GM23338 (cell line): ENCODE results near the gene PDE10A. TPM values are rescaled to one million over a fixed set of nuclear protein-coding genes. Genes with fewer than 3 reads are reported as not detected.

Experiments
- ATAC-seq: fragments of 200-7000 bp; cut with Tn5 transposase; 3 replicates; pipeline ENCODE4 v1.9.1; 2020
- DNase-seq: peaks from one replicate; pipeline ENCODE4 v3.0.0-alpha.2; 2015; ENCODE audit warnings: low spot score
- H2AFZ ChIP-seq: fragments of 200-600 bp; sonication (generic); 2 replicates; pipeline ENCODE4 v1.8.0; 2016; ENCODE audit warnings: antibody characterized with exemption, mild to moderate bottlenecking, moderate library complexity
- H3F3A ChIP-seq: fragments of 200-600 bp; sonication (generic); replicated peaks from 2 replicates; pipeline ENCODE4 v1.8.0; 2017; ENCODE audit warnings: antibody characterized with exemption, mixed run types, low read depth
- H3K27ac ChIP-seq: fragments of 200-600 bp; sonication (generic); 2 replicates; pipeline ENCODE4 v1.6.1; 2016; ENCODE audit warnings: low read depth
- H3K27me3 ChIP-seq: fragments of 200-600 bp; sonication (generic); 2 replicates; pipeline ENCODE4 v1.8.0; 2016; ENCODE audit warnings: mild to moderate bottlenecking, mixed run types, moderate library complexity; ENCODE audit not compliant: insufficient read depth
- H3K36me3 ChIP-seq: fragments of 200-600 bp; sonication (generic); 2 replicates; pipeline ENCODE4 v1.8.0; 2016; ENCODE audit warnings: mild to moderate bottlenecking; ENCODE audit not compliant: insufficient read depth
- H3K4me1 ChIP-seq: fragments of 200-600 bp; sonication (generic); 2 replicates; pipeline ENCODE4 v1.8.0; 2016; ENCODE audit warnings: mild to moderate bottlenecking, moderate library complexity; ENCODE audit not compliant: insufficient read depth
- H3K4me2 ChIP-seq: fragments of 200-600 bp; sonication (generic); 2 replicates; pipeline ENCODE4 v1.7.1; 2017; ENCODE audit warnings: mixed run types
- H3K4me3 ChIP-seq: fragments of 200-600 bp; sonication (generic); 2 replicates; pipeline ENCODE4 v1.6.1; 2016; ENCODE audit warnings: mixed run types
- H3K79me2 ChIP-seq: fragments of 200-600 bp; sonication (generic); replicated peaks from 2 replicates; pipeline ENCODE4 v1.8.0; 2017; ENCODE audit warnings: mild to moderate bottlenecking; ENCODE audit not compliant: insufficient read depth
- H3K9me2 ChIP-seq: fragments of 200-600 bp; sonication (generic); 2 replicates; pipeline ENCODE4 v1.8.0; 2017; ENCODE audit not compliant: insufficient read depth
- H4K20me1 ChIP-seq: fragments of 200-600 bp; sonication (generic); replicated peaks from 2 replicates; pipeline ENCODE4 v1.8.0; 2017; ENCODE audit warnings: mild to moderate bottlenecking; ENCODE audit not compliant: insufficient read depth
- H3K27ac Mint-ChIP-seq: 2 replicates; pipeline ENCODE4 v1.8.0; 2020; ENCODE audit warnings: inconsistent platforms, mild to moderate bottlenecking, moderate library complexity, mixed read lengths
- H3K27me3 Mint-ChIP-seq: 3 replicates; pipeline ENCODE4 v1.8.0; 2022; ENCODE audit warnings: low read depth, mild to moderate bottlenecking, moderate library complexity, mixed read lengths, inconsistent platforms; ENCODE audit not compliant: insufficient read depth, poor library complexity
- H3K36me3 Mint-ChIP-seq: 3 replicates; pipeline ENCODE4 v1.8.0; 2021; ENCODE audit warnings: low read depth, mild to moderate bottlenecking, inconsistent platforms, moderate library complexity, mixed read lengths
- H3K4me1 Mint-ChIP-seq: 3 replicates; pipeline ENCODE4 v1.8.0; 2020; ENCODE audit warnings: mild to moderate bottlenecking, inconsistent platforms, mixed read lengths
- H3K4me3 Mint-ChIP-seq: 3 replicates; pipeline ENCODE4 v1.8.0; 2021; ENCODE audit warnings: moderate library complexity, mild to moderate bottlenecking, inconsistent platforms, mixed read lengths
- H3K9me3 Mint-ChIP-seq: 3 replicates; pipeline ENCODE4 v1.8.0; 2020; ENCODE audit warnings: moderate library complexity, mild to moderate bottlenecking, inconsistent platforms, mixed read lengths
- CREB1 ChIP-seq: fragments of 250-450 bp; sonication (Bioruptor Pico); IDR thresholded peaks from 2 replicates; pipeline ENCODE4 v1.5.0; 2020; ENCODE audit warnings: low read depth, mild to moderate bottlenecking, moderate library complexity
- ETS1 ChIP-seq: IDR thresholded peaks from 2 replicates; pipeline ENCODE4 v1.6.1; 2016; ENCODE audit warnings: antibody characterized with exemption
- JUNB ChIP-seq: IDR thresholded peaks from one replicate; pipeline ENCODE4 v1.6.1; 2016; ENCODE audit warnings: antibody characterized with exemption; ENCODE audit not compliant: unreplicated experiment
- REST ChIP-seq: IDR thresholded peaks from one replicate; pipeline ENCODE4 v1.6.1; 2018; ENCODE audit warnings: antibody characterized with exemption; ENCODE audit not compliant: unreplicated experiment
- ZNF114 ChIP-seq: fragments of 250-450 bp; sonication (Bioruptor Pico); IDR thresholded peaks from 2 replicates; pipeline ENCODE4 v1.5.0; 2020; ENCODE audit warnings: mild to moderate bottlenecking, moderate library complexity
- ZNF331 ChIP-seq: fragments of 250-450 bp; sonication (Bioruptor Pico); IDR thresholded peaks from 2 replicates; pipeline ENCODE4 v1.5.0; 2020; ENCODE audit warnings: low read depth, mild to moderate bottlenecking, moderate library complexity
- ZNF462 ChIP-seq: fragments of 250-450 bp; sonication (Bioruptor Pico); IDR thresholded peaks from 2 replicates; pipeline ENCODE4 v1.5.0; 2020; ENCODE audit warnings: mild to moderate bottlenecking, moderate library complexity
- polyA plus RNA-seq: library from polyadenylated mRNA; unstranded; fragments of >200 nt; fragmentation: Nextera tagmentation; extraction: Ambion mirVana; gene quantifications from 2 replicates; pipeline ENCODE4 v1.2.1, GENCODE V29; 2016
- total RNA-seq: library from RNA; depleted of rRNA; stranded (reverse); fragments of >200 nt; shearing (Covaris generic); gene quantifications from 2 replicates; pipeline ENCODE4 v1.2.3, GENCODE V29; 2014

PDE10A gene
- total and polyA plus RNA-seq, 2 experiments from 2014 or later = 0.50 to 3.9 TPM

- no peaks in the 10 kb centered on the region for H3K79me2 ChIP-seq
- H3F3A ChIP-seq = no peaks in the 10 kb centered on the region
- TF ChIP-seq ZNF114 (CRISPR knock-in tag) (no peak), CREB1 (CRISPR knock-in tag) (no peak), ETS1 (no peak), REST (no peak)
- Mint-ChIP-seq H3K9me3 (no peaks in the 10 kb centered on the region; the same call in 2 of the 3 replicates), H3K36me3 (no peaks in the 10 kb centered on the region), H3K27me3 (no peaks in the 10 kb centered on the region), H3K4me3 (no peak overlapping the region), H3K27ac (no peak overlapping the region), H3K4me1 (peaks cover 2% of the 10 kb centered on the region; the same call in 2 of the 3 replicates)
- no peak overlapping the region for H3K4me2 ChIP-seq
- ATAC-seq = no peak
- H2AFZ ChIP-seq = no peak overlapping the region
- H3K36me3 ChIP-seq = no peaks in the 10 kb centered on the region
- H3K27me3 ChIP-seq = no peaks in the 10 kb centered on the region
- no peaks in the 10 kb centered on the region for H3K4me1 ChIP-seq
- no peak for DNase-seq
- H3K4me3 ChIP-seq = no peak overlapping the region
- H4K20me1 ChIP-seq = no peaks in the 10 kb centered on the region
- H3K9me2 ChIP-seq = no peaks in the 10 kb centered on the region
- no peak overlapping the region for H3K27ac ChIP-seq
Measured at GRCh38 chr6:165571068-165571682, 91.9 kb downstream of the PDE10A start.

GRCh38 chr6:165568326-165568725 lies 94.7 kb downstream of the PDE10A start:
- H3K4me2 ChIP-seq = no peak overlapping the region
- no peaks in the 10 kb centered on the region for H3K4me1 Mint-ChIP-seq
- H3K36me3 Mint-ChIP-seq = no peaks in the 10 kb centered on the region; the same call in 2 of the 3 replicates
- DNase-seq (no peak), ATAC-seq (no peak)
- H3K79me2 ChIP-seq = no peaks in the 10 kb centered on the region
- no peaks in the 10 kb centered on the region for H3F3A ChIP-seq
- H3K27me3 Mint-ChIP-seq = no peaks in the 10 kb centered on the region
- no peaks in the 10 kb centered on the region for H3K36me3 ChIP-seq
- no peak overlapping the region for H3K27ac ChIP-seq
- no peak overlapping the region for H3K4me3 ChIP-seq
- no peak overlapping the region for H3K27ac Mint-ChIP-seq
- no peaks in the 10 kb centered on the region for H3K27me3 ChIP-seq
- H3K9me3 Mint-ChIP-seq = no peaks in the 10 kb centered on the region; the same call in 2 of the 3 replicates
- H2AFZ ChIP-seq = no peak overlapping the region
- H4K20me1 ChIP-seq = no peaks in the 10 kb centered on the region
- no peaks in the 10 kb centered on the region for H3K4me1 ChIP-seq
- H3K4me3 Mint-ChIP-seq = no peak overlapping the region
- H3K9me2 ChIP-seq = no peaks in the 10 kb centered on the region
- TF ChIP-seq JUNB (no peak), ZNF331 (CRISPR knock-in tag) (no peak), ZNF462 (CRISPR knock-in tag) (no peak)
